IMR-90 (cell line): ENCODE data around the gene NDUFAF2. TPM values are rescaled to one million over a fixed set of nuclear protein-coding genes. Genes with fewer than 3 reads are reported as not detected.

Experiments
- ATAC-seq: fragments of 200-7000 bp; cut with Tn5 transposase; 2 replicates; pipeline ENCODE4 v1.9.1; 2020; ENCODE audit warnings: low read depth, mild to moderate bottlenecking, moderate library complexity
- BruUV-seq: library from RNA; stranded (reverse); fragments of 400-500 nt; replicated peaks from 2 replicates; lab custom pipeline; 2021; lab: Mats Ljungman, UMichigan
- CTCF ChIA-PET: fragments of 300-600 bp; formaldehyde crosslinking; extraction: SDS; loops from one replicate; lab custom pipeline; 2021; ENCODE audit warnings: antibody characterized with exemption; lab: Yijun Ruan, JAX
- POLR2A ChIA-PET: fragments of 300-600 bp; sonication (Branson Sonifier 250); formaldehyde crosslinking; loops from one replicate; lab custom pipeline; 2022; ENCODE audit warnings: antibody characterized with exemption; ENCODE audit not compliant: unreplicated experiment; lab: Charles Lee
- DNase-seq: peaks from one replicate; pipeline ENCODE4 v3.0.0; 2013
- H2AFZ ChIP-seq: replicated peaks from 2 replicates; pipeline ENCODE3; 2013; ENCODE audit warnings: low read length, mild to moderate bottlenecking; ENCODE audit not compliant: poor library complexity
- H2AK5ac ChIP-seq: 2 replicates; pipeline ENCODE4 v1.6.1; 2013; ENCODE audit warnings: low read depth, low read length, inconsistent platforms
- H2AK9ac ChIP-seq: replicated peaks from 2 replicates; pipeline ENCODE3; 2013; ENCODE audit warnings: mild to moderate bottlenecking, low read depth, low read length, moderate library complexity; ENCODE audit not compliant: poor library complexity
- H2BK120ac ChIP-seq: 2 replicates; pipeline ENCODE4 v1.6.1; 2013; ENCODE audit warnings: low read depth, low read length, inconsistent platforms
- H2BK15ac ChIP-seq: 3 replicates; pipeline ENCODE4 v1.6.1; 2013; ENCODE audit warnings: low read depth, low read length, inconsistent platforms
- H2BK20ac ChIP-seq: 2 replicates; pipeline ENCODE4 v1.6.1; 2013; ENCODE audit warnings: low read depth, mild to moderate bottlenecking, inconsistent platforms, low read length, moderate library complexity
- H2BK5ac ChIP-seq: 2 replicates; pipeline ENCODE4 v1.6.1; 2013; ENCODE audit warnings: mild to moderate bottlenecking, low read depth, low read length, inconsistent platforms; ENCODE audit not compliant: poor library complexity, severe bottlenecking
- H3K14ac ChIP-seq: replicated peaks from 2 replicates; pipeline ENCODE4 v1.6.1; 2013; ENCODE audit warnings: low read depth, low read length, inconsistent platforms
- H3K18ac ChIP-seq: 2 replicates; pipeline ENCODE4 v1.6.1; 2013; ENCODE audit warnings: low read depth, low read length, control low read depth
- H3K23ac ChIP-seq: 2 replicates; pipeline ENCODE4 v1.6.1; 2013; ENCODE audit warnings: low read depth, low read length, inconsistent platforms
- H3K27ac ChIP-seq: 2 replicates; pipeline ENCODE4 v1.5.1; 2013; ENCODE audit warnings: mild to moderate bottlenecking, control low read depth, low read length; ENCODE audit not compliant: insufficient read depth
- H3K27me3 ChIP-seq: 2 replicates; pipeline ENCODE4 v1.6.1; 2013; ENCODE audit warnings: low read length; ENCODE audit not compliant: control insufficient read depth, insufficient read depth
- H3K36me3 ChIP-seq: 2 replicates; pipeline ENCODE4 v1.6.1; 2013; ENCODE audit warnings: low read length, mixed read lengths; ENCODE audit not compliant: control insufficient read depth, insufficient read depth
- H3K4ac ChIP-seq: 2 replicates; pipeline ENCODE4 v1.6.1; 2013; ENCODE audit warnings: low read depth, low read length, inconsistent platforms
- H3K4me1 ChIP-seq: 2 replicates; pipeline ENCODE4 v1.6.1; 2013; ENCODE audit warnings: low read length, mixed read lengths; ENCODE audit not compliant: control insufficient read depth, insufficient read depth
- H3K4me2 ChIP-seq: 2 replicates; pipeline ENCODE4 v1.6.1; 2013; ENCODE audit warnings: low read depth, mild to moderate bottlenecking, control low read depth, low read length, moderate library complexity
- H3K4me3 ChIP-seq: 2 replicates; pipeline ENCODE4 v1.5.1; 2013; ENCODE audit warnings: low read depth, mild to moderate bottlenecking, control low read depth, low read length, moderate library complexity; ENCODE audit not compliant: insufficient read depth
- H3K56ac ChIP-seq: 2 replicates; pipeline ENCODE4 v1.6.1; 2013; ENCODE audit warnings: low read length, inconsistent platforms; ENCODE audit not compliant: insufficient read depth; ENCODE audit errors: extremely low read depth
- H3K79me1 ChIP-seq, 2 experiments: 2 replicates each; pipeline ENCODE4 v1.6.1; 2013; ENCODE audit warnings: low read length in 2 of 2, inconsistent platforms in 1 of 2, low read depth in 1 of 2
- H3K9ac ChIP-seq: 2 replicates; pipeline ENCODE4 v1.6.1; 2013; ENCODE audit warnings: low read depth, low read length, control low read depth
- H3K9me1 ChIP-seq: 2 replicates; pipeline ENCODE4 v1.6.1; 2013; ENCODE audit warnings: low read length, inconsistent platforms; ENCODE audit not compliant: insufficient read depth
- H3K9me3 ChIP-seq: 2 replicates; pipeline ENCODE4 v1.6.1; 2013; ENCODE audit warnings: low read length; ENCODE audit not compliant: control insufficient read depth, insufficient read depth
- H4K20me1 ChIP-seq: 2 replicates; pipeline ENCODE4 v1.6.1; 2013; ENCODE audit warnings: low read length, inconsistent platforms; ENCODE audit not compliant: insufficient read depth
- H4K5ac ChIP-seq: 2 replicates; pipeline ENCODE4 v1.6.1; 2013; ENCODE audit warnings: mild to moderate bottlenecking, low read depth, low read length, control low read depth
- H4K8ac ChIP-seq, 2 experiments: 2 replicates each; pipeline ENCODE4 v1.6.1; 2013; ENCODE audit warnings: low read depth in 2 of 2, low read length in 2 of 2, control low read depth in 1 of 2, inconsistent platforms in 1 of 2
- H4K91ac ChIP-seq: 2 replicates; pipeline ENCODE4 v1.6.1; 2013; ENCODE audit warnings: low read depth, low read length, inconsistent platforms; ENCODE audit not compliant: insufficient read depth
- CHD1 ChIP-seq: IDR thresholded peaks from 2 replicates; pipeline ENCODE4 v1.6.1; 2012; ENCODE audit warnings: low read depth, low read length, improper control_type of control experiment
- CTCF ChIP-seq: conservative IDR thresholded peaks from 2 replicates; pipeline ENCODE4 v1.5.1; 2012; ENCODE audit warnings: mild to moderate bottlenecking, low read depth, low read length, improper control_type of control experiment
- ELK1 ChIP-seq: fragments of 150-350 bp; IDR thresholded peaks from 2 replicates; pipeline ENCODE4 v1.6.1; 2016; ENCODE audit warnings: low read depth, mild to moderate bottlenecking, low read length, moderate library complexity, borderline replicate concordance
- FOS ChIP-seq: fragments of 150-350 bp; IDR thresholded peaks from 2 replicates; pipeline ENCODE4 v1.6.1; 2016; ENCODE audit warnings: low read depth, low read length
- NFE2L2 ChIP-seq: fragments of 150-350 bp; IDR thresholded peaks from 2 replicates; pipeline ENCODE4 v1.6.1; 2016; ENCODE audit warnings: low read depth, mild to moderate bottlenecking, low read length
- RAD21 ChIP-seq: IDR thresholded peaks from 2 replicates; pipeline ENCODE4 v1.6.1; 2012; ENCODE audit warnings: low read length, improper control_type of control experiment
- SMC3 ChIP-seq: fragments of 150-350 bp; IDR thresholded peaks from 2 replicates; pipeline ENCODE4 v1.6.1; 2016; ENCODE audit warnings: low read depth, mild to moderate bottlenecking, antibody characterized with exemption, low read length, moderate library complexity
- dilution Hi-C: fragments of 300-500 bp; cut with HindIII; formaldehyde crosslinking; loops from one replicate; pipeline ENCODE4 v1.14.3; 2018; ENCODE audit warnings: low sequenced_read_pairs; ENCODE audit not compliant: unreplicated experiment
- in situ Hi-C: fragments of 300-500 bp; cut with MboI; formaldehyde crosslinking; loops from 3 replicates; pipeline ENCODE4 v1.14.3; 2019; ENCODE audit warnings: low sequenced_read_pairs, inconsistent platforms, mixed read lengths
- intact Hi-C: fragments of 100-400 bp; cut with micrococcal nuclease; formaldehyde crosslinking; loops from 2 replicates; pipeline ENCODE4 v1.10.0; 2022
- polyA plus RNA-seq, 3 experiments: library from polyadenylated mRNA; depleted of rRNA; stranded (reverse); fragments of >200 nt; gene quantifications; 2 replicates each; pipeline ENCODE4 v1.2.3, GENCODE V29; 2012; ENCODE audit warnings: low replicate concordance in 1 of 3
- total RNA-seq: library from RNA; depleted of rRNA; stranded (reverse); fragments of >200 nt; gene quantifications from 2 replicates; pipeline ENCODE4 v1.2.3, GENCODE V29; 2012

The NDUFAF2 gene
- total and polyA plus RNA-seq, 2 of the 4 experiments (the other 2 are of a cell fraction) = 11.8 to 24.7 TPM

GRCh38 chr5:60959156-60959555 lies 14.2 kb downstream of the NDUFAF2 start:
- intact Hi-C loops (loop anchor here (2.0 to 5.0 kb wide), 4 partner anchors 93 to 1186 kb away; no protein-coding TSS in a partner anchor), in situ Hi-C loops (loop anchor here (25.0 kb wide), 2 partner anchors 703 to 978 kb away; no protein-coding TSS in a partner anchor), dilution Hi-C loops (no loop called here)
- CTCF ChIA-PET = interaction anchor here (1.1 kb wide), 1 partner anchor 14 kb away, joined by 3 read pairs; no protein-coding TSS in a partner anchor
- no peak overlapping the region for H3K23ac ChIP-seq
- H3K4ac ChIP-seq = no peak overlapping the region
- H3K9me1 ChIP-seq = no peaks in the 10 kb centered on the region
- DNase-seq = peak; percentile 40
- ATAC-seq = no peak
- no peaks in the 10 kb centered on the region for H3K36me3 ChIP-seq
- H4K5ac ChIP-seq = no peak overlapping the region
- H2BK120ac ChIP-seq = no peak overlapping the region
- POLR2A ChIA-PET = no interaction called here
- no peak overlapping the region for H4K8ac ChIP-seq
- H4K91ac ChIP-seq = no peak overlapping the region
- BruUV-seq = no TSS peak
- no peaks in the 10 kb centered on the region for H3K27me3 ChIP-seq
- H3K56ac ChIP-seq = no peak overlapping the region
- peaks cover 5 to 7% of the 10 kb centered on the region in 2 experiments for H3K79me1 ChIP-seq
- TF ChIP-seq NFE2L2 (no peak), FOS (no peak), CTCF (peak; percentile 50), SMC3 (peak; percentile 27; the same call in 1 of the 2 replicates), RAD21 (peak; percentile 46), CHD1 (no peak), ELK1 (no peak)
- no peaks in the 10 kb centered on the region for H3K9me3 ChIP-seq
- no peak overlapping the region for H3K4me3 ChIP-seq
- H2BK5ac ChIP-seq = no peak overlapping the region
- H3K18ac ChIP-seq = no peak overlapping the region
- H2AFZ ChIP-seq = no peak overlapping the region
- no peak overlapping the region for H3K9ac ChIP-seq
- no peak overlapping the region for H2AK5ac ChIP-seq
- H4K20me1 ChIP-seq = no peaks in the 10 kb centered on the region; the same call in 1 of the 2 replicates
- H2BK20ac ChIP-seq = no peak overlapping the region
- no peak overlapping the region for H3K4me2 ChIP-seq
- H2BK15ac ChIP-seq = no peak overlapping the region
- no peaks in the 10 kb centered on the region for H3K4me1 ChIP-seq
- H3K14ac ChIP-seq = no peak overlapping the region
- no peak overlapping the region for H3K27ac ChIP-seq
- H2AK9ac ChIP-seq = no peak overlapping the region
